ENCODE measurements around the gene METTL15.

DNA sequence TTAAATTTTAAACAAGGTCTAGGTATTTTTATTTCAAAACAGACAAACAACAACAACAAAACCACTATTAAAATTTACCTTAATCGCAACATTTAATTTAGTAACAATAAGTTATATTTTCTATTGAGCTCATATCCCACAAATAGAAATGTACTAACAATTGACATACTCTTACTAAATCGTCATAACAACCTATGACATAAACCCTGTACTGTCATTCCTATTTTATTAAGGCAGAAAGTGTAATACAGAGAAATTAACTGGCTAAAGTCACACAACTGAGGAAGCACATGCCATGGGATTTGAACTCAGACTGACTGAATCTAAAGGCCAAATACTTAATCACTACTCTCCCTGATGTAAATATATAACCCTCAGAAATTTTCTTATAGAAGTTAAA lies 3.2 kb upstream of the METTL15 start:
- no peak for TF ChIP-seq POLR2A (IDR thresholded peaks at IDR 0.05)
- no peak for TF ChIP-seq CTCF (IDR thresholded peaks at IDR 0.05)

Measured in vagina (tissue), 2 donors.